ENCODE results near the gene PNPLA1.

PNPLA1 gene

GRCh38 chr6:36247693-36248092, 22.2 kb upstream of the PNPLA1 start:
- DNase-seq, result no peak

GRCh38 chr6:36248980-36249379, 20.9 kb upstream of the PNPLA1 start:
- DNase-seq, result peak; percentile 20

- DNase-seq, result no peak
Observed at GRCh38 chr6:36249536-36249935, 20.3 kb upstream of the PNPLA1 start.

- DNase-seq, result no peak
Observed at GRCh38 chr6:36252005-36252404, 17.9 kb upstream of the PNPLA1 start.

DNA sequence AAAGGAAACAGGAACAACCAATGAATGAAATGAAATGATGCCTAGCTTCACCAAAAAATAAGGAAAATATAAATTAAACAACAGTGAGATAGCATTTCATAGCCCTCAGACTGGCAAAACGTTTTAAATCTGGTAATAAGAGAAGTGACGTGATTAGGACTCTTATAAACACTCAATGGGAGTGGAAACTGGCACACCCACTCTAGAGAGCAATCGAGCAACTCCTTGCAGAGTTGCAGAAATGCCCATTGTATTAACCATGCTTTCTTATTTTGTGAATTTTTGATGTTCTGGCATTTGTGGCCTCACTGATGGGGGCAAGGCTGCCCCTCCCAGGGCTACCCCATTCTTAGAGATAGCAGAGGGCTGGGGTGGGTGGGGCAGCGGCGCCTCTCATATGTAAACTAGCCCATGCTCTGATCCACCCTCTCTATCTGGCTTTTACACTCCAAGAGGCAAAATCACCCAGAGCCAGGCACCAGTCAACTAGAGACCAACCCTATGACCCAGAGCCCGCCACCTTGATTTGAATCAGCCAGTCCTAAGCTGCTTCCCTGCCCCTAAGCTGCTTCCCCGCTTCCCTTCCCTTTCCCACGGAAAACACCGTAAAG, 6.4 kb upstream of the PNPLA1 start:
- DNase-seq, result no peak

DNA sequence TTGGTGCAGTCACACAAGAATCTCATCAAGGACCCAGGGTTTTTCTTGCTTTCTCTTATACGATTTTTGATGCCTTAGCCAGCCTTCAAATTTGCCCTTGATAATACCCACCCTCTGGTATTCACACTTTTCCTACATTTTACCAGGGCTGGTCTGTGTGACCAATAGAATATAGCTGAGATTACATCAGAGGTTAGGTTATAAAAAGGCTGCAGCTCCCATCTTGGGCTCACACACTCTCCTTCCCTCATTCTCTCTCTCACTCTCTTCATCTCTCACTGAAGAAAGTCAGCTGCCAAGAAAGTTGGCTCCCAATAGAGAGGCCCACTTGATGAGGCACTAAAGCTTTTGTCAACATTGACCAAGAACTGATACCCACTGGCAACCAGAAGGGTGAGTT, 4.1 kb upstream of the PNPLA1 start:
- DNase-seq, result no peak

- no peak for DNase-seq
Observed at GRCh38 chr6:36266913-36267644, 2.8 kb upstream of the PNPLA1 start.

- DNase-seq, result no peak
Observed at GRCh38 chr6:36267731-36268477, 2.0 kb upstream of the PNPLA1 start.

DNA sequence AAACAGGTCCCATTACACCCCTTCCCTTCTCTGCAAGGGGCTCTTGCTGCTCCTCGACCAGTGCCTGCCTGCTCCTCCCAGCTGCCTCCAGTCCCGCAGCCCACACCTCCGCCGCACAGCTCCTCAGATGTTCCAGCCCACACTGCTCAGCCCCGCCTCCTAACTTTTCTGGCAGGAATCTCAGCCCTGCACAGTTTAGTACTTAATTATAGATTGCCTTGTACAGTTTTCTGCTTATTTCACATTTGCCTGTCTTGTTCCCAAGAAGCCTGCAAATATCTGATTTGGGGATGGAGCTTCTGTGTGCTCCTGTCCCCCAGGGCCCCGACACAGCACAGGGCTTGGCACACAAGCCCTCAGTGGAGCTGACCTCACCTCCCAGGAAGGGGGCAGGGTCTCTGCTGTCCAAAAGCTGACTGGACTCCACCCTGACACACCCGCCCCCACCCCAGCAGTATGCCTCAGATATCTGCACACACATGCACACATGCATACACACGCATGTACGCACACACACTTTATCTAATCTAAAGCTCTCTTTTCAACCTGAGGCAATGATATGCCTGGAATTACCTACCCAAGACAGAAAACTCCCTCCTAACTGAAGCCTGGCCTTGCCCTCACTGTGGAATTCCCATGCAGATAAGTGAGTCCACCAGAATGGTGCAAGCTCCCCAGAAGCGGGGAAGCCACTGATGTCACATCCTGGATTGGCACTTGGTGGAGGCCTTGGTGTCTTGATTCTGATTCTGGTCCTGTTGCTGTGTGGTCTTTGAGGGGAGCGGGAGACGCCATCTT, 1.2 kb upstream of the PNPLA1 start:
- DNase-seq, result no peak

- peak; percentile 39 for DNase-seq
Observed at GRCh38 chr6:36272234-36272633, 2.4 kb downstream of the PNPLA1 start.

DNA sequence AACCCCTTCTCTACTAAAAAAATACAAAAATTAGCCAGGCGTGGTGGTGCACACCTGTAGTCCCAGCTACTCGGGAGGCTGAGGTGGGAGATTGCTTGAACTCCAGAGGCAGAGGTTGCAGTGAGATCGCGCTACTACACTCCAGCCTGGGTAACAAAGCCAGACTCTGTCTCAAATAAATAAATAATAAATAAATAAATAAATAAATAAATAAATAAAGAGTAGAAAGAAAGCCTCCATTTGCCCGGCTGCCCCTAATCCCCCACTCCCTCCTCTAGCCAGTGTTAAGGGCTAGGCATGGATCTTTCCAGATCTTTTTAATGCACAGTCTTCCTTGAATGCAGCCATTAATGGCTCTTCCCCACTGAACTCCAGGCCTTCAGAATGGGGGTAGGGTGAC, 3.2 kb downstream of the PNPLA1 start:
- DNase-seq, result no peak

DNA sequence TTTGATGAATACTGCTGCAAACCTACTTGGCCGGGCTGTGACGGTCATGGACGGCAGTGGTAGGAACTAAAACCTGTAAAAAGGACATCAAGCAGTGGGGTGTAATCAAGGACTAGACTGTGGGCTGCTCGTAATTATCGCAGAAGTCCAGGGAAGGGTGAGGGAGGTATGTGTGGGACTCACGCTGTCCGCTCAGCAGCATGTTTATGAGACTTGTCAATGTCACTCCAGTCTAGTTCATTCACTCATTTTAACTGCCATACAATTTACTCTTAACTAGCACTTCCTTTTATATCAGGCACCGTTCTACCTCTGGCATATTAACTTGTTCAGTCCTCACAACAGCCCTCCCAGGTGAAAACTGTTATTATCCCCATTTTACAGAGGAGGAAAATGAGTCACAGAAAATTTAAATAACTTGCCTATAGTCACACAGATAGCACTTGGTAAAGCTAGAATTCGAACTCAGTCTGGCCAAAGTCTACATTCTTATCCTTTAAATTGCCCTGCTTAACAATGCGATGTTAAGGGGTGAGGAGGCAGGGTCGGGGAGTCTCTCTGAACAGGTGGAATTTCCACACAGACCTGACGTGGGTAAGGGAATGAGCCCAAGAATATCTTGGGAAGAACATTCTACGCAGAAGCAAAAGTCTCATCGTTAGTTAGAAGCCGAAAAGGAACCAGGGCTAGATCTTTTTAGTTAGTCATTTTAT, 4.1 kb downstream of the PNPLA1 start:
- DNase-seq, result no peak

DNA sequence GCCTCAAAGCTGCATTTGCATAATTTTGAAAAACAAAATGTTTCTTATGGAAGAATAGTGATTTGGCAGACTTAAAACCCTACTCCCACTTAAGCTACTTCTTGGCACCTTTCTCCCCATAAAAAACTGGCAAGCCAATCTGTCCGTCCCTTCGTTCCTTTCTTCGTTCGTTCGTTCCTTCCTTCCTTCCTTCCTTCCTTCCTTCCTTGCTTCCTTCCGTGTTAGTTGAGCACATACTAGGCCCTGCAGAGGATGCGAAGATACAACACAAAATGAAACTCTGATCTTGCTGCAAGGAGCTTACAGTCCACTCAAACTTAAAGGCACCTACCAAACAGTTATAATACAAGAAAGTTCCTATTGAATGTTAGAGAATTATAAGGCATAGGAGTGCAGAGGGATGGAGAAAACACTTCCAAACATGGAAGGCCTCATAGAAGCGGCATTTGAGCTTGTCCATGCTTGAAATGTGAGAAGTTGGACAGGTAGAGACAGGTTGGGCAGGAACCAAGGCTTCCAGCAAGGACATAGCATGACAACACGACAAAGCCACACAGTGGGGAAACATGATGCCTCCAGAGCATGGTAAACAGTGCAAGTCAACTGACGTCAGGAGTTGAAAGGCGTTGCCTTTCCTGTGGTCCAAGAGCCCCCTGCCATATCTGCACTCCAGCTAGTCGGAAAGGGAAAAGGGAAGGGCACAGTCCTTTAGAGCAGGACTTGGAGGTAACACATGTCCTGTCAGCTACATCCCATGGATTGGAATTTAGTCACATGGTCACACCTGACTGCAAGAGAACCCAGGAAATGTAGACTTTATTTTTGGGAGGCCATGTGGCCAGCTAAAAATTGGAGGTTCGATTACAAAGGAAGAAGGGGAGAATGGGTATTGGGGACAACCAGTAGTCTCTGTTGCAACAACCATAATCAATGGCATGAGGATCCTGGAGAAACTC, 7.0 kb downstream of the PNPLA1 start:
- peak; percentile 93 for DNase-seq

DNA sequence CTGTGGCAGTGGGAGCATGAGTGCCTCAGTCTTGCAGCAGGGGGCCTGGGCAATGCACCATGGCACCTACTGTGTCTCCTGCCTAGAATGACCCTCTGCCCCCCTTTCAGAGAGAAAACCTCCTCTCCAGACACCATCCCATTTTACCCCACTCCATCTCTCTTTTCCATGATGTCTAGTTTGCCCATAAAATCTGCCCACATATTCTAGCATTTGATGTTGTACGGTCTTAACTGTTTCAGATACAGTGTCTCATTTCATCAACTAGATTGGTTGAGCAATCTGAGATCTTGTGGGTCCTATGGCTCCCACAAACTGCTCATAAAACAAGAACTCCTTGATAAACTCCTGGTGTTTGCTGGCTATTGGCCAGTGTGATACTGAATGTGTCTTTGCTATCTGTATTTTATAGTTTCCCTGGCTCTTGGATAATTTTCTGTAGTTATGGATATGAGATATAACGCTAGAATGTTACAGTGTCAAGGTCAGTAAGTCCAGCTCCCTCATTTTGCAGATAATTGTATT, 8.1 kb downstream of the PNPLA1 start:
- DNase-seq, result no peak

- DNase-seq, result no peak
Observed at GRCh38 chr6:36280467-36280866, 10.6 kb downstream of the PNPLA1 start.

DNA sequence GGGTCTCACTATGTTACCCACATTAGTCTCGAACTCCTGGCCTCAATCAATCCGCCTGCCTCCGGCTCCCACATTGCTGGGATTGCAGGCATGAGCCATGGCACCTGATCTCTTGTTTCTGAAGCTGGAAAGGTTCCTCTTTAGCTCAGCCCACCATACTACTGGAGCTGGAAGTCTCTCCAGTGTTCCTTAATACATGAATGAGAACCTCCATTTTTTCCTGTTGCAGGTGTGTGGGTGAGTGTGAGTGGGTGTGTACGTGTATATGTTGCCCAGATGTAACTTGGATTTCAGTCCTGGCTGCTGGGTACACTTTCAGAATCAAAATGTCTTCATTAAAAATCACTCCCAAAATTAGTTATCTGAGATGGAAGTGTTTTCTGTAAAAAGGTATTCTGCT, 11.1 kb downstream of the PNPLA1 start:
- DNase-seq, result no peak

DNA sequence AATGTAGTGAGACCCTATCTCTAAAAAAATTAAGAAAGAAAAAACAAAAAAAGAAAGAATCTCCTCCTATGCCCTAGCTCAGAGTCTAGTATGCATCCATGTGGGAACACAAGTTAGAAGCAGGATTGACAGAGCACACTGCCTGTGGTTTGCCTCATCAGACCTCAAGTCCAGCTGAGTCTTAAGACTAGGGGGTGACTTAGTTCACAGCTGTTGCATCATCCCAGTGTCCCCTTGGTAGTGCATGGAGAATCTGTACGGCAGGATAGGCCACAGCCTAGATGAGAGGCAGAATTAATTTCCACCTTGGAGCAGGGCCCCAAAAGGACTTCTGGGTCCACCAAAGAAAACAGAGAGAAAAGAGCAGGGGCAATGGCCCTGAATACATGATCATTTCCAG, 13.7 kb downstream of the PNPLA1 start:
- DNase-seq, result no peak

DNA sequence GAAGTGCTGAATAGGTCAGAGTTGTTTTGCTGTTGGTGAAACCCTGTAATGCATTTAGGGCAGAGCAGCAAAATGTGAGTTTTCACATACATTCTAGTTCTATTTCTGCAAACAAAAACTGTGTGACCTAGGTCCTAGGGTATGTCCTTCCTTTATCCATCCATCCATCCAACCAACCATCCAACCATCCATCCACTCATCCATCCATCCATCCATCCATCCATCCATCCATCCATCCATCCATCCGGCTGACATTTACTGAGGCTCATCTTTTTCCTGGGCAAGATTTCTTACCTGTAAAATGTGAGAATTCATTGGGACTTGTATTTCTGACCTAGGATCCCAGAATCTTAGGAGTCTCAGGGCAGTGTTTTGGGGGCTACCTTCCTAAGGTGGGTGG, 14.5 kb downstream of the PNPLA1 start:
- DNase-seq, result no peak

GRCh38 chr6:36285187-36285671, 15.4 kb downstream of the PNPLA1 start:
- no peak for DNase-seq

GRCh38 chr6:36285797-36286196, 15.9 kb downstream of the PNPLA1 start:
- DNase-seq, result no peak

GRCh38 chr6:36286858-36287257, 17.0 kb downstream of the PNPLA1 start:
- DNase-seq, result no peak

All from NCI-H510A treated with DMSO at 0.1 percent for 48 hours (cell line).